ENCODE measurements around the gene CCT5.

CCT5 gene

DNA sequence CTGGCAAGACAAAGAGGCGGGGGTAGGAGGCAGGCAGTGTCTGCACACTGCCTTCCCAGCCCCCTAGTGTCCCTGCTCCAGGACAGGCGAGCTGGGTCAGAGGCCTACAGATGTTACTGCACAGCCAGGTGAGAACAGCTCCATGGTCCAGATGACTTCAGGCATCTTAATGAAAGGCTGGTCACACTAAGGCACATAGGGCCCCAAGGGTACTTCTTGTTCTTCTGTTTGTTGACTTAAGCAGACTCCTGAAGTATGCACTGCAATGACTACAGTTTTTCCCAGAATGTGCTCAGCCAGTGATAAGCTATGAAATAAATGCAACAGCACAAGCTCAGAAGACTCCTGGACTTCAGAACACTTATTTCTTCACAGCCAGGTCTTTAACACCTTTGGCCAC lies 27.8 kb upstream of the CCT5 start:
- no peak for ATAC-seq (ENCODE audit: insufficient read depth, low read depth)
- Histone ChIP-seq H3K4me3 (ENCODE audit: low read depth in 1 of 2, low read length in 2 of 2) (no peak overlapping the region), H2AFZ (ENCODE audit: low read depth, low read length) (no peak overlapping the region), H3K79me2 (ENCODE audit: insufficient read depth, low read length) (no peaks in the 10 kb centered on the region), H3K9me3 (ENCODE audit: insufficient read depth, low read length, severe bottlenecking) (no peaks in the 10 kb centered on the region), H4K20me1 (ENCODE audit: insufficient read depth, low read length) (no peaks in the 10 kb centered on the region), H3K9ac (ENCODE audit: low read depth, low read length) (no peak overlapping the region), H3K27ac (ENCODE audit: low read length) (no peak overlapping the region), H3K36me3 (ENCODE audit: insufficient read depth, low read length) (no peaks in the 10 kb centered on the region; the same call in none of the 2 replicates), H3K4me1 (ENCODE audit: insufficient read depth, low read length) (no peaks in the 10 kb centered on the region), H3K4me2 (ENCODE audit: insufficient read depth, low read length) (no peak overlapping the region), H3K27me3 (ENCODE audit: insufficient read depth, low read length, poor library complexity) (no peaks in the 10 kb centered on the region)
- no peak for DNase-seq
- no peak for TF ChIP-seq EZH2 (IDR thresholded peaks at IDR 0.05; ENCODE audit: borderline replicate concordance, low read depth, low read length, severe bottlenecking)
- TF ChIP-seq, protein P1, sequence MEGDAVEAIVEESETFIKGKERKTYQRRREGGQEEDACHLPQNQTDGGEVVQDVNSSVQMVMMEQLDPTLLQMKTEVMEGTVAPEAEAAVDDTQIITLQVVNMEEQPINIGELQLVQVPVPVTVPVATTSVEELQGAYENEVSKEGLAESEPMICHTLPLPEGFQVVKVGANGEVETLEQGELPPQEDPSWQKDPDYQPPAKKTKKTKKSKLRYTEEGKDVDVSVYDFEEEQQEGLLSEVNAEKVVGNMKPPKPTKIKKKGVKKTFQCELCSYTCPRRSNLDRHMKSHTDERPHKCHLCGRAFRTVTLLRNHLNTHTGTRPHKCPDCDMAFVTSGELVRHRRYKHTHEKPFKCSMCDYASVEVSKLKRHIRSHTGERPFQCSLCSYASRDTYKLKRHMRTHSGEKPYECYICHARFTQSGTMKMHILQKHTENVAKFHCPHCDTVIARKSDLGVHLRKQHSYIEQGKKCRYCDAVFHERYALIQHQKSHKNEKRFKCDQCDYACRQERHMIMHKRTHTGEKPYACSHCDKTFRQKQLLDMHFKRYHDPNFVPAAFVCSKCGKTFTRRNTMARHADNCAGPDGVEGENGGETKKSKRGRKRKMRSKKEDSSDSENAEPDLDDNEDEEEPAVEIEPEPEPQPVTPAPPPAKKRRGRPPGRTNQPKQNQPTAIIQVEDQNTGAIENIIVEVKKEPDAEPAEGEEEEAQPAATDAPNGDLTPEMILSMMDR (IDR thresholded peaks at IDR 0.05; ENCODE audit: borderline replicate concordance, extremely low read depth, low read length, poor library complexity, severe bottlenecking): no peak

DNA sequence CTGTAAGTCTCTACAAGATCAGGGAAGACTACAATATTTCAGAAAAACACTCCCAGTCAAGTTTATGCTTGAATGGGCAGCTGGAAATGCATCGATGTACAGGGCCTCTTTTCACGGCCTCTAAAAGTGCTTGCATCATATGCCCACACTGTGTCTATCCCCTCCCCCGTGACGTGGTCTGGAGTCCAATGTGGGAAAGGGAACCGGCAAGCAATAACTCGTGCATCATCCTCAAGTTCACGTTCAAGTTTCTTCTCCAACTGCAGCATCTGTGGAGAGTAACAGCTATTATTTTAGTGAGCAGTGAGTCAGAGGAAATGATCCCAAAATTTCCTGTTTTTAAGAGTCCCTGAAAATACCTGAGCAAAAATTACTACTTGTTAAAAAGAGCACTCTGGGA lies 22.7 kb upstream of the CCT5 start:
- H3K9ac ChIP-seq (ENCODE audit: low read depth, low read length): no peak overlapping the region
- H3K4me1 ChIP-seq (ENCODE audit: insufficient read depth, low read length): no peaks in the 10 kb centered on the region
- no peak overlapping the region for H3K27ac ChIP-seq (ENCODE audit: low read length)
- H3K4me2 ChIP-seq (ENCODE audit: insufficient read depth, low read length): no peak overlapping the region
- H3K9me3 ChIP-seq (ENCODE audit: insufficient read depth, low read length, severe bottlenecking): no peaks in the 10 kb centered on the region
- H3K27me3 ChIP-seq (ENCODE audit: insufficient read depth, low read length, poor library complexity): no peaks in the 10 kb centered on the region
- ATAC-seq (ENCODE audit: insufficient read depth, low read depth): no peak
- H3K79me2 ChIP-seq (ENCODE audit: insufficient read depth, low read length): no peaks in the 10 kb centered on the region
- H3K36me3 ChIP-seq (ENCODE audit: insufficient read depth, low read length): no peaks in the 10 kb centered on the region; the same call in none of the 2 replicates
- H3K4me3 ChIP-seq (ENCODE audit: low read depth in 1 of 2, low read length in 2 of 2): no peak overlapping the region
- no peak for DNase-seq
- TF ChIP-seq, protein P1 (IDR thresholded peaks at IDR 0.05; ENCODE audit: borderline replicate concordance, extremely low read depth, low read length, poor library complexity, severe bottlenecking): no peak
- TF ChIP-seq EZH2 (IDR thresholded peaks at IDR 0.05; ENCODE audit: borderline replicate concordance, low read depth, low read length, severe bottlenecking): no peak
- no peaks in the 10 kb centered on the region for H4K20me1 ChIP-seq (ENCODE audit: insufficient read depth, low read length)
- H2AFZ ChIP-seq (ENCODE audit: low read depth, low read length): no peak overlapping the region

DNA sequence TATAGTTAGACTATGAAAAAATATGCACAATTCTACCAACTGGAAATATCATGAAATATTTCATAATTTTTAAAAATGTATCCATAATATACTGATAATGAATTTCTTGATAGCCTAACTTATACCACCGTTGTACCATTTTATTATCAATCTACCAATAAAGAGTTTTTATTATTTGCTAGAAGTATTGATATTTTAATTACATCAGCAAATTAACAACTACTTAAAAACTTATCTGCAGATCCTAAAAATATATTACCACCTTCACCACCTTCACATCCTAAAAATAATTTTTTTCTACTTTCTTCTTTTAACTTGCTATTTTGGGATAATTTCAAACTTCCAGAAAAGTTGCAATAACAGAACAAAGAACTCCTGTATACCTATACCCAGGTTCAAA lies 21.8 kb upstream of the CCT5 start:
- Histone ChIP-seq H3K27ac (ENCODE audit: low read length) (no peak overlapping the region), H3K4me3 (ENCODE audit: low read depth in 1 of 2, low read length in 2 of 2) (no peak overlapping the region), H3K79me2 (ENCODE audit: insufficient read depth, low read length) (no peaks in the 10 kb centered on the region), H3K4me1 (ENCODE audit: insufficient read depth, low read length) (no peaks in the 10 kb centered on the region), H3K9ac (ENCODE audit: low read depth, low read length) (no peak overlapping the region), H3K27me3 (ENCODE audit: insufficient read depth, low read length, poor library complexity) (no peaks in the 10 kb centered on the region), H2AFZ (ENCODE audit: low read depth, low read length) (no peak overlapping the region), H3K9me3 (ENCODE audit: insufficient read depth, low read length, severe bottlenecking) (no peaks in the 10 kb centered on the region), H3K36me3 (ENCODE audit: insufficient read depth, low read length) (no peaks in the 10 kb centered on the region; the same call in 1 of the 2 replicates), H3K4me2 (ENCODE audit: insufficient read depth, low read length) (no peak overlapping the region), H4K20me1 (ENCODE audit: insufficient read depth, low read length) (no peaks in the 10 kb centered on the region)
- no peak for ATAC-seq (ENCODE audit: insufficient read depth, low read depth)
- no peak for TF ChIP-seq EZH2 (IDR thresholded peaks at IDR 0.05; ENCODE audit: borderline replicate concordance, low read depth, low read length, severe bottlenecking)
- TF ChIP-seq, protein P1 (IDR thresholded peaks at IDR 0.05; ENCODE audit: borderline replicate concordance, extremely low read depth, low read length, poor library complexity, severe bottlenecking): no peak
- no peak for DNase-seq

All from DND-41 (cell line).